Measurements from ENCODE around the gene SNW1. TPM values are rescaled to one million over a fixed set of nuclear protein-coding genes. Genes with fewer than 3 reads are reported as not detected.

Gene SNW1
- total RNA-seq, result 78.5 and 90.8 TPM in 2 replicates
- long read RNA-seq, transcript SNW1-201 (14 exons, 2,163 nt), result major isoform, 141 of 188 reads
- long read RNA-seq, partial matches to known transcripts, result 25 of 188 reads
- long read RNA-seq, other reads (novel, unspliced or antisense), result 18 of 188 reads

DNA sequence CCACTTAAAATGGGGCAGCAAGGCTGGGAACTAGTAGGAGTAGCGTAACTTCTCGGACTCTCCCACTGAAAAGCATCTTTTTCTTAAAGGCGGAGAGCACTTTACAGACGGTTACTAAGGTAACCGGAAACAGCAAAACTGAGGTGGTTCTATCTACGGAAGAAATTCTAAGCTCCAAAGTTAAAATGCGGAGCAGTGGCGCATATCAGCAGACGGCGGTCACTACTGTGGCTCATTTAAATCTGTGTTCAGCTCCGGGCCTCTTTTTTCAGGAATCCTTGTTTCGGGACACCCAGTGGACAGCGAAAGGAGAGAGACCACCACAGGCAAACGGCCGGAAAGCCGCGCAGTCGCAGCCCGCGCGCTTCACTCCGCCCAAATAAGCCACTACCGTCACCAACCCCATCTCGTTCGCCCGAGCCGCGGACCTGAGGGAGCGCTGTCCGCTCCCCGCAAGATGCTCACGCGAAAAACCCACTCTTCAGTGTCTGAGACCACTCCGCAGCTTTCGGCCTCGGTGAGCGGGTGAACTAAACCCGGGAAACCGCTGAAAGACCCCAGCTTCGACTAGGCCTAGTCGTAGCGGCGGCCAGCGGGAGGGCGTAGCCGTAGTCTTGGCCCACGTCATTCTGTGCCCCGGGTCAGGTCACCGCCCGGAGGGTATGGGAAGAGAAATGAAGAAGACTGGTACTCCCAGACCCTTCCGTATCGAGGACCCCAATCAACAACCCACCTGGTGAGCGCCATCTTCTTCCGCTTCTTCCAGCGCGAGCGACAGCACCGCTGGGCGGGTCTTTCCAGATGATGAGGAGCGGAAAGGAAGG, at the start of gene SNW1:
TSS of gene SNW1 (minus strand) at position 776 of the 824 bp plus-strand sequence. CDS start at position 747, 29 bp downstream.
- H3K36me3 Mint-ChIP-seq (ENCODE audit: insufficient read depth), result peaks cover 12% of the 10 kb centered on the region
- no peaks in the 10 kb centered on the region for H3K27me3 Mint-ChIP-seq
- TF ChIP-seq, protein P1, sequence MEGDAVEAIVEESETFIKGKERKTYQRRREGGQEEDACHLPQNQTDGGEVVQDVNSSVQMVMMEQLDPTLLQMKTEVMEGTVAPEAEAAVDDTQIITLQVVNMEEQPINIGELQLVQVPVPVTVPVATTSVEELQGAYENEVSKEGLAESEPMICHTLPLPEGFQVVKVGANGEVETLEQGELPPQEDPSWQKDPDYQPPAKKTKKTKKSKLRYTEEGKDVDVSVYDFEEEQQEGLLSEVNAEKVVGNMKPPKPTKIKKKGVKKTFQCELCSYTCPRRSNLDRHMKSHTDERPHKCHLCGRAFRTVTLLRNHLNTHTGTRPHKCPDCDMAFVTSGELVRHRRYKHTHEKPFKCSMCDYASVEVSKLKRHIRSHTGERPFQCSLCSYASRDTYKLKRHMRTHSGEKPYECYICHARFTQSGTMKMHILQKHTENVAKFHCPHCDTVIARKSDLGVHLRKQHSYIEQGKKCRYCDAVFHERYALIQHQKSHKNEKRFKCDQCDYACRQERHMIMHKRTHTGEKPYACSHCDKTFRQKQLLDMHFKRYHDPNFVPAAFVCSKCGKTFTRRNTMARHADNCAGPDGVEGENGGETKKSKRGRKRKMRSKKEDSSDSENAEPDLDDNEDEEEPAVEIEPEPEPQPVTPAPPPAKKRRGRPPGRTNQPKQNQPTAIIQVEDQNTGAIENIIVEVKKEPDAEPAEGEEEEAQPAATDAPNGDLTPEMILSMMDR (IDR thresholded peaks at IDR 0.05; ENCODE audit: unreplicated experiment), result peak; percentile 28
- peak within 1 kb of the TSS; percentile 99 for H3K4me3 Mint-ChIP-seq (ENCODE audit: low read depth)
- no peaks in the 10 kb centered on the region for H3K9me3 Mint-ChIP-seq (ENCODE audit: low read depth)
- H3K27ac Mint-ChIP-seq, result peak within 1 kb of the TSS; percentile 98
- peak; percentile 71 for DNase-seq (ENCODE audit: low spot score, unreplicated experiment)
- peaks cover 12% of the 10 kb centered on the region for H3K4me1 Mint-ChIP-seq (ENCODE audit: low read depth)

DNA sequence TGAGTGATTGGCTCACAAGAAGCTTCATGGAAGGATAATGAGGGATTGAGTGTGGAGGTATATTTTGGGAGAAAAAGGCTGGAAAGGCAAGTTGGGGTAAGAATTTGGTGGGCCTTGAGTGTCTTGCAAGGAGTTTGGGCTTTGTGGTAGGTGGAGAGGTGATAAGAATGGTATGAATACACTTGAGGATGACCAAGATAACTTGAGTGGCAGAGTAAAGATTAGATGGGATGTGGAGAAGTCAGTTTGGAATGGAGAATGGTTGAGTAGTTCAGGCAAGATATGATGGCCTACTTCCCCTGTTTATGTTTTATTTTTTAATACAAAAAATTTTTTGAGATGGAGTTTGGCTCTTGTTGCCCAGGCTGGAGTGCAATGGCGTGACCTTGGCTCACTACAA, 48.1 kb upstream of the SNW1 start:
- Mint-ChIP-seq H3K4me1 (ENCODE audit: low read depth) (no peaks in the 10 kb centered on the region), H3K4me3 (ENCODE audit: low read depth) (no peak overlapping the region)
- TF ChIP-seq, protein P1 (IDR thresholded peaks at IDR 0.05; ENCODE audit: unreplicated experiment), result no peak

DNA sequence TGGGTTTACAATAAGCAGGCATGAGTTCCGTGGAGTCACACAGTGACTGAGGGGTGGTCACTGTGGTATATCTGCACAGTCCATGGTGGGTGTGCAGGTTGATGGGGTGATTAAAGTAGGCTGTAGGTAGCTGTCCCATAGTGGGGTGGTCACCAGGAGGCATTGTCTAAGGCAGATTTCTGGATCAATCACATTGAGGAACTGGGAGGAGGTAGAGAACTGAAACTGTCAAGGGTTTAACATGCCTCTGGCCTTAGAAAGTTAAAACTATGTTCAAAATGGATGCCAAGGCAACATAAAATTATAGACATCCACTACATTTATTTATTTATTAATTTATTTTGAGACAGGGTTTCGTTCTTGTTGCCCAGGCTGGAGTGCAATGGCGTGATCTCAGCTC, 47.3 kb upstream of the SNW1 start:
- no peak overlapping the region for H3K4me3 Mint-ChIP-seq (ENCODE audit: low read depth)
- H3K4me1 Mint-ChIP-seq (ENCODE audit: low read depth), result no peaks in the 10 kb centered on the region
- TF ChIP-seq, protein P1 (IDR thresholded peaks at IDR 0.05; ENCODE audit: unreplicated experiment), result no peak
- H3K27me3 Mint-ChIP-seq, result no peaks in the 10 kb centered on the region
- H3K36me3 Mint-ChIP-seq (ENCODE audit: insufficient read depth), result no peaks in the 10 kb centered on the region
- H3K27ac Mint-ChIP-seq, result no peak overlapping the region
- no peaks in the 10 kb centered on the region for H3K9me3 Mint-ChIP-seq (ENCODE audit: low read depth)
- no peak for DNase-seq (ENCODE audit: low spot score, unreplicated experiment)

More for the DNA sequence above, 48.1 kb upstream of the SNW1 start:
- Mint-ChIP-seq H3K36me3 (ENCODE audit: insufficient read depth) (no peaks in the 10 kb centered on the region), H3K9me3 (ENCODE audit: low read depth) (no peaks in the 10 kb centered on the region), H3K27ac (no peak overlapping the region), H3K27me3 (no peaks in the 10 kb centered on the region)
- DNase-seq (ENCODE audit: low spot score, unreplicated experiment), result no peak

DNA sequence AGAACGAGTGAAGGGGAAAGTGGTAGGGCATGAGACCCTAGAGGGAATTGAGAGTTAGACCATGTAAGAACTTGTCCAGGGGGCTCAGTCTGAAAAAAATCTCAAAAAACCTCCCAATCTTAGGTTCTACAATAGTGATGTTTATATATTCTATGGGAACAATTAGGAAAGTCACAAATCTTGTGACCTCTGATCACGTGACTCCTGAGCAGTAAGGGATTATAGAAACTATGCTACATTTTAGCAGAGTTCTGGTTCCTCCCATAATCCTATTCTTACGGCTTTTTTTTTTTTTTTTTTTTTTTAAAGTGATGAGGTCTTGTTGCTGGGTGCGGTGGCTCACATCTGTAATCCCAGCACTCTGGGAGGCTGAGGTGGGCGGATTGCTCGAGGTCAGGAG, 44.8 kb upstream of the SNW1 start:
- Mint-ChIP-seq H3K27me3 (no peaks in the 10 kb centered on the region), H3K36me3 (ENCODE audit: insufficient read depth) (no peaks in the 10 kb centered on the region), H3K27ac (no peak overlapping the region), H3K9me3 (ENCODE audit: low read depth) (no peaks in the 10 kb centered on the region), H3K4me3 (ENCODE audit: low read depth) (no peak overlapping the region), H3K4me1 (ENCODE audit: low read depth) (no peaks in the 10 kb centered on the region)
- no peak for DNase-seq (ENCODE audit: low spot score, unreplicated experiment)
- TF ChIP-seq, protein P1 (IDR thresholded peaks at IDR 0.05; ENCODE audit: unreplicated experiment), result no peak

DNA sequence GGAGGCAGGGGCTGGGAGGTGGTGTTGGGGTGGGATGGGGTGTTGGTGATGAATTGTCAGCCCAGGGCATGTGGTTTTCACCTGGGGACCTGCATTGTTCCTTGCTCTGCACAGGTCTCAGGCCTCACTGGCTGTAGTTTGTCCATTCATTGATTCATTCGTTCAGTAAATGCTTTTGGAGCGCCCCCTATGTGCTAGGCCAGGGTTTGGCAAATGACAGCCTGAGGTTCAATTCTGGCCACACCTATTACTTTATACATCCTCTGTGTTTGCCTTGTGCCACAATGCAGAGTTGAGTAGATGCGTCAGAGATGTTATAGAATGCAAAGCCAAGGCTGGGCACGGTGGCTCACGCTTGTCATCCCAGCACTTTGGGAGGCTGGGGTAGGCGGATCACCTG, 43.6 kb upstream of the SNW1 start:
- no peak overlapping the region for H3K4me3 Mint-ChIP-seq (ENCODE audit: low read depth)
- H3K4me1 Mint-ChIP-seq (ENCODE audit: low read depth), result peaks cover 3% of the 10 kb centered on the region
- no peak overlapping the region for H3K27ac Mint-ChIP-seq
- no peaks in the 10 kb centered on the region for H3K36me3 Mint-ChIP-seq (ENCODE audit: insufficient read depth)
- no peak for DNase-seq (ENCODE audit: low spot score, unreplicated experiment)
- H3K27me3 Mint-ChIP-seq, result no peaks in the 10 kb centered on the region
- TF ChIP-seq, protein P1 (IDR thresholded peaks at IDR 0.05; ENCODE audit: unreplicated experiment), result peak; percentile 34
- H3K9me3 Mint-ChIP-seq (ENCODE audit: low read depth), result no peaks in the 10 kb centered on the region
